ENCODE results near the gene INSIG2. TPM values are rescaled to one million over a fixed set of nuclear protein-coding genes. Genes with fewer than 3 reads are reported as not detected.
A peak's percentile ranks its signal among the peaks of the same experiment; 100 is the strongest.

The INSIG2 gene
- total and polyA plus RNA-seq, 9 of the 15 experiments (the other 6 are each of a cell fraction or from before 2014, with no cell fraction given), result 1.5 to 34.2 (median 6.4) TPM

GRCh38 chr2:118061135-118061955 is 26.9 kb upstream of the INSIG2 start (continued):
- TF ChIP-seq MYNN (IDR thresholded peaks at IDR 0.05), result no peak
- TF ChIP-seq MYNN (CRISPR knock-in tag; IDR thresholded peaks at IDR 0.05), result no peak
- TF ChIP-seq ARID1B (IDR thresholded peaks at IDR 0.05), result no peak
- TF ChIP-seq CTCF (IDR thresholded peaks at IDR 0.05 in 2 of 3, conservative IDR thresholded peaks at IDR 0.05 in 1 of 3; ENCODE audit: insufficient read depth in 2 of 3, low read depth in 1 of 3, low read length in 3 of 3), result peak; percentile 29 to 55 (median 42); a peak in 4 of 6 replicates
- TF ChIP-seq CGGBP1 (CRISPR knock-in tag; IDR thresholded peaks at IDR 0.05), result no peak
- TF ChIP-seq ZNF41 (CRISPR knock-in tag; conservative IDR thresholded peaks at IDR 0.05), result no peak
- TF ChIP-seq STAT6 (CRISPR knock-in tag; IDR thresholded peaks at IDR 0.05), result no peak
- peak; percentile 51 for TF ChIP-seq CEBPB (tag; IDR thresholded peaks at IDR 0.05)
- no peak for TF ChIP-seq SLC30A9 (CRISPR knock-in tag; IDR thresholded peaks at IDR 0.05)
- no peak for TF ChIP-seq SAP30 (IDR thresholded peaks at IDR 0.05; ENCODE audit: borderline replicate concordance, insufficient read depth, low read depth, low read length, poor library complexity, severe bottlenecking)
- TF ChIP-seq CHD4 (IDR thresholded peaks at IDR 0.05; ENCODE audit: insufficient read depth, insufficient replicate concordance, low read depth, low read length, poor library complexity, severe bottlenecking), result no peak
- TF ChIP-seq HES1 (IDR thresholded peaks at IDR 0.05; ENCODE audit: low read depth), result no peak
